Panc1 (cell line): ENCODE measurements around the gene TRABD2B. TPM values are rescaled to one million over a fixed set of nuclear protein-coding genes. Genes with fewer than 3 reads are reported as not detected.

Experiments
- ATAC-seq: fragments of 200-7000 bp; cut with Tn5 transposase; 2 replicates; pipeline ENCODE4 v1.9.1; 2020; ENCODE audit warnings: mild to moderate bottlenecking, moderate library complexity
- BruUV-seq: library from RNA; stranded (reverse); fragments of 400-500 nt; replicated peaks from 2 replicates; lab custom pipeline; 2021; lab: Mats Ljungman, UMichigan
- CTCF ChIA-PET: fragments of 300-600 bp; sonication (Branson Sonifier 250); formaldehyde crosslinking; loops from one replicate; lab custom pipeline; 2022; ENCODE audit warnings: antibody characterized with exemption; lab: Charles Lee
- POLR2A ChIA-PET: fragments of 300-600 bp; sonication (Branson Sonifier 250); formaldehyde crosslinking; loops from one replicate; lab custom pipeline; 2022; ENCODE audit warnings: antibody characterized with exemption; lab: Charles Lee
- DNase-seq: peaks from one replicate; pipeline ENCODE4 v3.0.0-alpha.2; 2010; ENCODE audit warnings: low read depth, low spot score
- H3K27ac ChIP-seq: 2 replicates; pipeline ENCODE4 v1.5.1; 2011; ENCODE audit warnings: mild to moderate bottlenecking, low read length, inconsistent platforms
- H3K27me3 ChIP-seq: fragments of 200-500 bp; sonication (Bioruptor generic); 2 replicates; pipeline ENCODE4 v1.6.0; 2014; ENCODE audit warnings: low read length, inconsistent platforms; ENCODE audit not compliant: control insufficient read depth, insufficient read depth
- H3K36me3 ChIP-seq: fragments of 200-500 bp; sonication (Bioruptor generic); 2 replicates; pipeline ENCODE4 v1.5.1; 2014; ENCODE audit warnings: inconsistent platforms, mild to moderate bottlenecking, low read length, moderate library complexity; ENCODE audit not compliant: control insufficient read depth, insufficient read depth
- H3K4me1 ChIP-seq: 2 replicates; pipeline ENCODE4 v1.5.1; 2011; ENCODE audit warnings: inconsistent platforms, mild to moderate bottlenecking, low read length, moderate library complexity; ENCODE audit not compliant: control insufficient read depth, insufficient read depth
- H3K4me3 ChIP-seq, 2 experiments: 2 replicates each; pipeline ENCODE4 v1.5.1; 2011 to 2012; ENCODE audit warnings: low read depth in 2 of 2, low read length in 2 of 2, mild to moderate bottlenecking in 2 of 2, inconsistent platforms in 1 of 2, moderate library complexity in 1 of 2
- H3K9me3 ChIP-seq: fragments of 200-500 bp; sonication (Bioruptor generic); 2 replicates; pipeline ENCODE4 v1.5.1; 2014; ENCODE audit warnings: low read depth, mild to moderate bottlenecking, inconsistent platforms, low read length, moderate library complexity; ENCODE audit not compliant: control insufficient read depth, insufficient read depth
- POLR2AphosphoS5 ChIP-seq: IDR thresholded peaks from 2 replicates; pipeline ENCODE4 v1.6.1; 2012; ENCODE audit warnings: mild to moderate bottlenecking, low read depth, low read length, moderate library complexity
- SIN3A ChIP-seq: IDR thresholded peaks from 2 replicates; pipeline ENCODE4 v1.6.1; 2012; ENCODE audit warnings: low read depth, mild to moderate bottlenecking, low read length, moderate library complexity, borderline replicate concordance; ENCODE audit not compliant: insufficient read depth
- TCF7L2 ChIP-seq: IDR thresholded peaks from 2 replicates; pipeline ENCODE4 v1.6.1; 2011; ENCODE audit warnings: mild to moderate bottlenecking, low read depth, low read length, inconsistent platforms
- in situ Hi-C: cut with HindIII; loops from 2 replicates; pipeline ENCODE4 v1.10.0; 2016; ENCODE audit warnings: low sequenced_read_pairs, low pct_unique_long_range_greater_than_20kb
- intact Hi-C: fragments of 100-400 bp; cut with micrococcal nuclease; formaldehyde crosslinking; loops from one replicate; pipeline ENCODE4 v1.10.0; 2022; ENCODE audit not compliant: unreplicated experiment
- total RNA-seq: library from RNA; stranded (reverse); gene quantifications from one replicate; pipeline ENCODE4 v1.2.1, GENCODE V29; 2021; ENCODE audit not compliant: unreplicated experiment
- TF ChIP-seq, protein P1 (sequence below): fragments of 450-650 bp; IDR thresholded peaks from 2 replicates; pipeline ENCODE4 v1.5.1; 2017; ENCODE audit warnings: mild to moderate bottlenecking
- TF ChIP-seq, protein P2 (sequence below), 2 experiments: IDR thresholded peaks; 2 replicates each; pipeline ENCODE4 v1.6.1; 2011 to 2012; ENCODE audit warnings: low read depth in 2 of 2, control low read depth in 1 of 2, low read length in 1 of 2, mild to moderate bottlenecking in 1 of 2, moderate library complexity in 1 of 2; ENCODE audit not compliant: insufficient read depth in 1 of 2

The TRABD2B gene
- total RNA-seq, 1 experiment from 2014 or later = not detected

DNA sequence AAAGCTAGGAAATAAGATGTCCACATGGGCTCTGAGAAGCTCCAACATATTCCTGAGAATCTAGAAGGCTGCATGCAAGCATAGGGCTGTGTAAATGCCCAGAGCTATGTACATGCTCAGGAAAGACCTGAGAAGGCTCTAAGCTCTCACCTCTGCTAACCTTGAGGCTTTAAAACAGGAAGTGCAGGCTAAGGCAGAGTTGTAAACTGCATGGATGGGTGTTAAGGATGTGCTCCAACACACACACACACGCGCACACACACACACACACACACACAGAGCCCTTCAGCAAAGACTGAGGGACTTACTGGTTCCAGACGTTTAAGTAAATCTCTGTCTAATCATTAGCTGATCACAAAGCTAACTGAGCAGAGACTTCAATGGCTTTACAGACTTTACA lies 162.9 kb downstream of the TRABD2B start:
- TF ChIP-seq SIN3A = no peak
- no peak for TF ChIP-seq POLR2AphosphoS5
- TF ChIP-seq, protein P1, sequence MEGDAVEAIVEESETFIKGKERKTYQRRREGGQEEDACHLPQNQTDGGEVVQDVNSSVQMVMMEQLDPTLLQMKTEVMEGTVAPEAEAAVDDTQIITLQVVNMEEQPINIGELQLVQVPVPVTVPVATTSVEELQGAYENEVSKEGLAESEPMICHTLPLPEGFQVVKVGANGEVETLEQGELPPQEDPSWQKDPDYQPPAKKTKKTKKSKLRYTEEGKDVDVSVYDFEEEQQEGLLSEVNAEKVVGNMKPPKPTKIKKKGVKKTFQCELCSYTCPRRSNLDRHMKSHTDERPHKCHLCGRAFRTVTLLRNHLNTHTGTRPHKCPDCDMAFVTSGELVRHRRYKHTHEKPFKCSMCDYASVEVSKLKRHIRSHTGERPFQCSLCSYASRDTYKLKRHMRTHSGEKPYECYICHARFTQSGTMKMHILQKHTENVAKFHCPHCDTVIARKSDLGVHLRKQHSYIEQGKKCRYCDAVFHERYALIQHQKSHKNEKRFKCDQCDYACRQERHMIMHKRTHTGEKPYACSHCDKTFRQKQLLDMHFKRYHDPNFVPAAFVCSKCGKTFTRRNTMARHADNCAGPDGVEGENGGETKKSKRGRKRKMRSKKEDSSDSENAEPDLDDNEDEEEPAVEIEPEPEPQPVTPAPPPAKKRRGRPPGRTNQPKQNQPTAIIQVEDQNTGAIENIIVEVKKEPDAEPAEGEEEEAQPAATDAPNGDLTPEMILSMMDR = no peak
- TF ChIP-seq TCF7L2 = no peak
- TF ChIP-seq, protein P2, sequence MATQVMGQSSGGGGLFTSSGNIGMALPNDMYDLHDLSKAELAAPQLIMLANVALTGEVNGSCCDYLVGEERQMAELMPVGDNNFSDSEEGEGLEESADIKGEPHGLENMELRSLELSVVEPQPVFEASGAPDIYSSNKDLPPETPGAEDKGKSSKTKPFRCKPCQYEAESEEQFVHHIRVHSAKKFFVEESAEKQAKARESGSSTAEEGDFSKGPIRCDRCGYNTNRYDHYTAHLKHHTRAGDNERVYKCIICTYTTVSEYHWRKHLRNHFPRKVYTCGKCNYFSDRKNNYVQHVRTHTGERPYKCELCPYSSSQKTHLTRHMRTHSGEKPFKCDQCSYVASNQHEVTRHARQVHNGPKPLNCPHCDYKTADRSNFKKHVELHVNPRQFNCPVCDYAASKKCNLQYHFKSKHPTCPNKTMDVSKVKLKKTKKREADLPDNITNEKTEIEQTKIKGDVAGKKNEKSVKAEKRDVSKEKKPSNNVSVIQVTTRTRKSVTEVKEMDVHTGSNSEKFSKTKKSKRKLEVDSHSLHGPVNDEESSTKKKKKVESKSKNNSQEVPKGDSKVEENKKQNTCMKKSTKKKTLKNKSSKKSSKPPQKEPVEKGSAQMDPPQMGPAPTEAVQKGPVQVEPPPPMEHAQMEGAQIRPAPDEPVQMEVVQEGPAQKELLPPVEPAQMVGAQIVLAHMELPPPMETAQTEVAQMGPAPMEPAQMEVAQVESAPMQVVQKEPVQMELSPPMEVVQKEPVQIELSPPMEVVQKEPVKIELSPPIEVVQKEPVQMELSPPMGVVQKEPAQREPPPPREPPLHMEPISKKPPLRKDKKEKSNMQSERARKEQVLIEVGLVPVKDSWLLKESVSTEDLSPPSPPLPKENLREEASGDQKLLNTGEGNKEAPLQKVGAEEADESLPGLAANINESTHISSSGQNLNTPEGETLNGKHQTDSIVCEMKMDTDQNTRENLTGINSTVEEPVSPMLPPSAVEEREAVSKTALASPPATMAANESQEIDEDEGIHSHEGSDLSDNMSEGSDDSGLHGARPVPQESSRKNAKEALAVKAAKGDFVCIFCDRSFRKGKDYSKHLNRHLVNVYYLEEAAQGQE (IDR thresholded peaks at IDR 0.05; ENCODE audit: insufficient read depth in 1 of 2, low read depth in 2 of 2, low read length in 1 of 2) = no peak
- no peak for ATAC-seq
- Histone ChIP-seq H3K4me1 (no peaks in the 10 kb centered on the region), H3K36me3 (no peaks in the 10 kb centered on the region), H3K9me3 (0 out of 2 replicates have a peak, but pooled peaks cover 3% of the 10 kb centered on the region), H3K4me3 (no peak overlapping the region), H3K27me3 (peaks cover 4% of the 10 kb centered on the region; the same call in 1 of the 2 replicates), H3K27ac (no peak overlapping the region)
- intact Hi-C loops (no loop called here), in situ Hi-C loops (no loop called here)
- ChIA-PET POLR2A (no interaction called here), CTCF (no interaction called here)
- no TSS peak for BruUV-seq
- DNase-seq = no peak

DNA sequence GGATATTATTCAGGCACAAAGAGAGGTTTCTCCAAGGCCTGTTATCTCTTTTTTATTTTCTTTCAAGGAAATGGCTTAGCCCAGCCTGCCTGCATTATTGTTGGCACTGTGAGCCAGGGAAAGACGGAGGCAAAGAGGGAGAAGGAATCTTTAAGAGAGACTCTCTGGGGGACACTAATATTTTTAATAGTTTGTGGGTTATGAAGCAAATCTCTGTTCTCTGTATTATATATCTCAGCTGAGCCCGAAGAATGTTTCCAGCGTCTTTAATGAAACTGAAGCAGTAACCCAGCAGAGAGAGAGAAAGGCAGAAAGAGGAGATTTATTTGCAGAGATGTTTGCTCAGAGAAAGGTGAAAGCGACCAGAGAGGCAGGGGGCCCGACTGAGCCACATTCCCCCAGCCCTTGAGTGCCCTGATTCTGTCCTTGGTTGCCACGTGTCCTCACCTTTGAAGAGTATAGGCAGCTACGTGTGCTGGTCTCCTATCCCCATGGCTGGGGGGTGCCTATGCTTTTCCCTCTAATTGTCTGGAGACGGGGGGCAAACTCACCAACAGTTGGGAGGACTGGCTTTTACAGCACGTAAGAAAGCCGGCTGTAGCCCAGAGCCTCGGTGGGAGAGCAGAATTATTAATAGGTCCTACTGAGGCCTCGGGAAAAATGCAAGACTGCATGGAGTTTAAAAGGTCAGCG lies 166.4 kb downstream of the TRABD2B start:
- ChIA-PET CTCF (no interaction called here), POLR2A (no interaction called here)
- H3K4me3 ChIP-seq = no peak overlapping the region
- intact Hi-C loops (no loop called here), in situ Hi-C loops (no loop called here)
- H3K4me1 ChIP-seq = no peaks in the 10 kb centered on the region
- 0 out of 2 replicates have a peak, but pooled peaks cover 3% of the 10 kb centered on the region for H3K9me3 ChIP-seq
- H3K36me3 ChIP-seq = no peaks in the 10 kb centered on the region
- peaks cover 4% of the 10 kb centered on the region; the same call in 1 of the 2 replicates for H3K27me3 ChIP-seq
- no peak overlapping the region for H3K27ac ChIP-seq
- ATAC-seq (no peak), DNase-seq (no peak)
- no TSS peak for BruUV-seq
- TF ChIP-seq POLR2AphosphoS5 (no peak), SIN3A (no peak), TCF7L2 (no peak)
- TF ChIP-seq, protein P2 (IDR thresholded peaks at IDR 0.05; ENCODE audit: insufficient read depth in 1 of 2, low read depth in 2 of 2, low read length in 1 of 2) = no peak
- TF ChIP-seq, protein P1 = no peak
